ENCODE data around the gene AFF2. TPM values are rescaled to one million over a fixed set of nuclear protein-coding genes. Genes with fewer than 3 reads are reported as not detected.

Gene AFF2
- polyA plus RNA-seq, 1 of the 3 experiments (the other 2 are of a cell fraction), result not detected

DNA sequence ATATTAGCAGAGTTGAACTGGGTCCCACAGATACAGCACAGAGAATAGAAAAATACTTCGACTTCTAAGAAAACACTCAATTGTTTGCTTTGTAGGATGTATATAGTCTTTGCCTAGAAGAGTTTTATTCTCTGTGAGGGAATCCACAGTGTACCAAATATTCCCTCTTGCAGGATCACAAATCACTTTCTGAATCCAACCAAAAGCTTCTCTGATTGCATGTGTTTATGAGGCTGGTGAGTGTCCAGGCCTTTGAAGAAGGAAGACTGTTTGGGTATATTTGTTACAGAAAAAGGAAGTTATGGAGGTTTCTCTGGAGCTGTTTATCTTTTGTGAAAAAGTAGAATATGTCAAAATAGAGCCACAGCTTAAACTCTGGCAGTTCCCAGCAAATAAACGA is 423.2 kb downstream of the AFF2 start:
- POLR2A ChIA-PET, result no interaction called here
- Histone ChIP-seq H3K9ac (no peak overlapping the region), H4K20me1 (ENCODE audit: insufficient read depth) (no peaks in the 10 kb centered on the region), H3K27me3 (ENCODE audit: insufficient read depth) (no peaks in the 10 kb centered on the region), H3K4me1 (ENCODE audit: control insufficient read depth in 1 of 2, insufficient read depth in 2 of 2, low read depth in 1 of 2, low read length in 1 of 2) (no peaks in the 10 kb centered on the region), H3K9me3 (no peaks in the 10 kb centered on the region), H3F3A (replicated peaks; ENCODE audit: insufficient read depth) (no peaks in the 10 kb centered on the region), H3K27ac (ENCODE audit: low read depth in 2 of 2, low read length in 1 of 2) (no peak overlapping the region), H3K9me2 (no peaks in the 10 kb centered on the region), H3K36me3 (replicated peaks in 1 of 2; ENCODE audit: control insufficient read depth in 1 of 2, insufficient read depth in 2 of 2, low read length in 1 of 2) (no peaks in the 10 kb centered on the region), H3K4me2 (no peak overlapping the region), H3K4me3 (ENCODE audit: low read depth in 2 of 2, low read length in 1 of 2) (no peak overlapping the region), H3K79me2 (ENCODE audit: insufficient read depth) (no peaks in the 10 kb centered on the region), H2AFZ (ENCODE audit: low read depth) (no peak overlapping the region)
- CTCF ChIA-PET, result no interaction called here
- 7% methylated on average over 2 of the region's 2 CpGs for WGBS (ENCODE audit: low lambda C conversion rate)
- no peak for DNase-seq
- TF ChIP-seq EZH2phosphoT487 (IDR thresholded peaks at IDR 0.05; ENCODE audit: borderline replicate concordance, low read depth), result no peak
- TF ChIP-seq, protein P1, sequence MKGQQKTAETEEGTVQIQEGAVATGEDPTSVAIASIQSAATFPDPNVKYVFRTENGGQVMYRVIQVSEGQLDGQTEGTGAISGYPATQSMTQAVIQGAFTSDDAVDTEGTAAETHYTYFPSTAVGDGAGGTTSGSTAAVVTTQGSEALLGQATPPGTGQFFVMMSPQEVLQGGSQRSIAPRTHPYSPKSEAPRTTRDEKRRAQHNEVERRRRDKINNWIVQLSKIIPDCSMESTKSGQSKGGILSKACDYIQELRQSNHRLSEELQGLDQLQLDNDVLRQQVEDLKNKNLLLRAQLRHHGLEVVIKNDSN (IDR thresholded peaks at IDR 0.05; ENCODE audit: borderline replicate concordance, low read depth), result no peak
- no peak for TF ChIP-seq NFIC (IDR thresholded peaks at IDR 0.05; ENCODE audit: borderline replicate concordance)
- TF ChIP-seq FOSL2 (IDR thresholded peaks at IDR 0.05; ENCODE audit: borderline replicate concordance, low read depth), result no peak
- no peak for TF ChIP-seq RCOR1 (IDR thresholded peaks at IDR 0.05; ENCODE audit: low read length)
- no peak for TF ChIP-seq MEF2A (IDR thresholded peaks at IDR 0.05; ENCODE audit: borderline replicate concordance, low read depth)
- no peak for TF ChIP-seq YY1 (IDR thresholded peaks at IDR 0.05; ENCODE audit: low read depth)
- TF ChIP-seq, protein P2, sequence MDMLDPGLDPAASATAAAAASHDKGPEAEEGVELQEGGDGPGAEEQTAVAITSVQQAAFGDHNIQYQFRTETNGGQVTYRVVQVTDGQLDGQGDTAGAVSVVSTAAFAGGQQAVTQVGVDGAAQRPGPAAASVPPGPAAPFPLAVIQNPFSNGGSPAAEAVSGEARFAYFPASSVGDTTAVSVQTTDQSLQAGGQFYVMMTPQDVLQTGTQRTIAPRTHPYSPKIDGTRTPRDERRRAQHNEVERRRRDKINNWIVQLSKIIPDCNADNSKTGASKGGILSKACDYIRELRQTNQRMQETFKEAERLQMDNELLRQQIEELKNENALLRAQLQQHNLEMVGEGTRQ (IDR thresholded peaks at IDR 0.05; ENCODE audit: borderline replicate concordance, low read depth, low read length), result no peak

DNA sequence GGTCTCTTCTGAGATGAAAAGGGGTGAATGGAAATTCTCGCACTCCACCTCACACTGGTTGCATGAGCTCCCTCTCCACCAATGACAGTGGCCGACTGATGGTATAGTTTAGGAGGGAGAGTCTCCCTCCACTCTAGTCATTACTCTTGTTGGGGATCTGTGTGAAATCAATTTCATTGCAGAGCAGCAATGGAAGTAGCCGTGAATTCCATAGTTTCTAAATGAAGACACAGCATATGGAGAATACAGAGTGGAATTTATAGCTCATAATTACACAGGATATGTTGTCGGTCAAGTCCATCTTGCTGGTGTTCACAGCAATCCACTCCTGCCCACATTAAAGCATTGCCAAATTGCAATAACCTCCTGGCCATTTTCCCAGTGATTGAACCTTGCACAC is 426.0 kb downstream of the AFF2 start:
- H3K9me2 ChIP-seq, result no peaks in the 10 kb centered on the region
- no peaks in the 10 kb centered on the region for H3K9me3 ChIP-seq
- no peaks in the 10 kb centered on the region for H3K27me3 ChIP-seq (ENCODE audit: insufficient read depth)
- ChIA-PET POLR2A (no interaction called here), CTCF (no interaction called here)
- no peaks in the 10 kb centered on the region for H3K36me3 ChIP-seq (replicated peaks in 1 of 2; ENCODE audit: control insufficient read depth in 1 of 2, insufficient read depth in 2 of 2, low read length in 1 of 2)
- no peak overlapping the region for H2AFZ ChIP-seq (ENCODE audit: low read depth)
- no peaks in the 10 kb centered on the region for H3F3A ChIP-seq (replicated peaks; ENCODE audit: insufficient read depth)
- H3K4me1 ChIP-seq (ENCODE audit: control insufficient read depth in 1 of 2, insufficient read depth in 2 of 2, low read depth in 1 of 2, low read length in 1 of 2), result no peaks in the 10 kb centered on the region
- H3K79me2 ChIP-seq (ENCODE audit: insufficient read depth), result no peaks in the 10 kb centered on the region
- H3K27ac ChIP-seq (ENCODE audit: low read depth in 2 of 2, low read length in 1 of 2), result no peak overlapping the region
- DNase-seq, result no peak
- H3K4me3 ChIP-seq (ENCODE audit: low read depth in 2 of 2, low read length in 1 of 2), result no peak overlapping the region
- H3K9ac ChIP-seq, result no peak overlapping the region
- WGBS (ENCODE audit: low lambda C conversion rate), result 3% methylated on average over 4 of the region's 4 CpGs
- no peak overlapping the region for H3K4me2 ChIP-seq
- no peaks in the 10 kb centered on the region for H4K20me1 ChIP-seq (ENCODE audit: insufficient read depth)
- TF ChIP-seq, protein P3, sequence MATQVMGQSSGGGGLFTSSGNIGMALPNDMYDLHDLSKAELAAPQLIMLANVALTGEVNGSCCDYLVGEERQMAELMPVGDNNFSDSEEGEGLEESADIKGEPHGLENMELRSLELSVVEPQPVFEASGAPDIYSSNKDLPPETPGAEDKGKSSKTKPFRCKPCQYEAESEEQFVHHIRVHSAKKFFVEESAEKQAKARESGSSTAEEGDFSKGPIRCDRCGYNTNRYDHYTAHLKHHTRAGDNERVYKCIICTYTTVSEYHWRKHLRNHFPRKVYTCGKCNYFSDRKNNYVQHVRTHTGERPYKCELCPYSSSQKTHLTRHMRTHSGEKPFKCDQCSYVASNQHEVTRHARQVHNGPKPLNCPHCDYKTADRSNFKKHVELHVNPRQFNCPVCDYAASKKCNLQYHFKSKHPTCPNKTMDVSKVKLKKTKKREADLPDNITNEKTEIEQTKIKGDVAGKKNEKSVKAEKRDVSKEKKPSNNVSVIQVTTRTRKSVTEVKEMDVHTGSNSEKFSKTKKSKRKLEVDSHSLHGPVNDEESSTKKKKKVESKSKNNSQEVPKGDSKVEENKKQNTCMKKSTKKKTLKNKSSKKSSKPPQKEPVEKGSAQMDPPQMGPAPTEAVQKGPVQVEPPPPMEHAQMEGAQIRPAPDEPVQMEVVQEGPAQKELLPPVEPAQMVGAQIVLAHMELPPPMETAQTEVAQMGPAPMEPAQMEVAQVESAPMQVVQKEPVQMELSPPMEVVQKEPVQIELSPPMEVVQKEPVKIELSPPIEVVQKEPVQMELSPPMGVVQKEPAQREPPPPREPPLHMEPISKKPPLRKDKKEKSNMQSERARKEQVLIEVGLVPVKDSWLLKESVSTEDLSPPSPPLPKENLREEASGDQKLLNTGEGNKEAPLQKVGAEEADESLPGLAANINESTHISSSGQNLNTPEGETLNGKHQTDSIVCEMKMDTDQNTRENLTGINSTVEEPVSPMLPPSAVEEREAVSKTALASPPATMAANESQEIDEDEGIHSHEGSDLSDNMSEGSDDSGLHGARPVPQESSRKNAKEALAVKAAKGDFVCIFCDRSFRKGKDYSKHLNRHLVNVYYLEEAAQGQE (IDR thresholded peaks at IDR 0.05; ENCODE audit: low read depth, low read length), result no peak
- no peak for TF ChIP-seq TEAD4 (IDR thresholded peaks at IDR 0.05; ENCODE audit: borderline replicate concordance, insufficient read depth)
- TF ChIP-seq YY1 (IDR thresholded peaks at IDR 0.05; ENCODE audit: low read depth), result no peak
- TF ChIP-seq, protein P1 (IDR thresholded peaks at IDR 0.05; ENCODE audit: borderline replicate concordance, low read depth), result no peak
- TF ChIP-seq, protein P4, sequence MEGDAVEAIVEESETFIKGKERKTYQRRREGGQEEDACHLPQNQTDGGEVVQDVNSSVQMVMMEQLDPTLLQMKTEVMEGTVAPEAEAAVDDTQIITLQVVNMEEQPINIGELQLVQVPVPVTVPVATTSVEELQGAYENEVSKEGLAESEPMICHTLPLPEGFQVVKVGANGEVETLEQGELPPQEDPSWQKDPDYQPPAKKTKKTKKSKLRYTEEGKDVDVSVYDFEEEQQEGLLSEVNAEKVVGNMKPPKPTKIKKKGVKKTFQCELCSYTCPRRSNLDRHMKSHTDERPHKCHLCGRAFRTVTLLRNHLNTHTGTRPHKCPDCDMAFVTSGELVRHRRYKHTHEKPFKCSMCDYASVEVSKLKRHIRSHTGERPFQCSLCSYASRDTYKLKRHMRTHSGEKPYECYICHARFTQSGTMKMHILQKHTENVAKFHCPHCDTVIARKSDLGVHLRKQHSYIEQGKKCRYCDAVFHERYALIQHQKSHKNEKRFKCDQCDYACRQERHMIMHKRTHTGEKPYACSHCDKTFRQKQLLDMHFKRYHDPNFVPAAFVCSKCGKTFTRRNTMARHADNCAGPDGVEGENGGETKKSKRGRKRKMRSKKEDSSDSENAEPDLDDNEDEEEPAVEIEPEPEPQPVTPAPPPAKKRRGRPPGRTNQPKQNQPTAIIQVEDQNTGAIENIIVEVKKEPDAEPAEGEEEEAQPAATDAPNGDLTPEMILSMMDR (IDR thresholded peaks at IDR 0.05), result no peak
- TF ChIP-seq, protein P5, sequence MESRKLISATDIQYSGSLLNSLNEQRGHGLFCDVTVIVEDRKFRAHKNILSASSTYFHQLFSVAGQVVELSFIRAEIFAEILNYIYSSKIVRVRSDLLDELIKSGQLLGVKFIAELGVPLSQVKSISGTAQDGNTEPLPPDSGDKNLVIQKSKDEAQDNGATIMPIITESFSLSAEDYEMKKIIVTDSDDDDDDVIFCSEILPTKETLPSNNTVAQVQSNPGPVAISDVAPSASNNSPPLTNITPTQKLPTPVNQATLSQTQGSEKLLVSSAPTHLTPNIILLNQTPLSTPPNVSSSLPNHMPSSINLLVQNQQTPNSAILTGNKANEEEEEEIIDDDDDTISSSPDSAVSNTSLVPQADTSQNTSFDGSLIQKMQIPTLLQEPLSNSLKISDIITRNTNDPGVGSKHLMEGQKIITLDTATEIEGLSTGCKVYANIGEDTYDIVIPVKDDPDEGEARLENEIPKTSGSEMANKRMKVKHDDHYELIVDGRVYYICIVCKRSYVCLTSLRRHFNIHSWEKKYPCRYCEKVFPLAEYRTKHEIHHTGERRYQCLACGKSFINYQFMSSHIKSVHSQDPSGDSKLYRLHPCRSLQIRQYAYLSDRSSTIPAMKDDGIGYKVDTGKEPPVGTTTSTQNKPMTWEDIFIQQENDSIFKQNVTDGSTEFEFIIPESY (IDR thresholded peaks at IDR 0.05; ENCODE audit: borderline replicate concordance, low read depth), result no peak
- TF ChIP-seq, protein P6, sequence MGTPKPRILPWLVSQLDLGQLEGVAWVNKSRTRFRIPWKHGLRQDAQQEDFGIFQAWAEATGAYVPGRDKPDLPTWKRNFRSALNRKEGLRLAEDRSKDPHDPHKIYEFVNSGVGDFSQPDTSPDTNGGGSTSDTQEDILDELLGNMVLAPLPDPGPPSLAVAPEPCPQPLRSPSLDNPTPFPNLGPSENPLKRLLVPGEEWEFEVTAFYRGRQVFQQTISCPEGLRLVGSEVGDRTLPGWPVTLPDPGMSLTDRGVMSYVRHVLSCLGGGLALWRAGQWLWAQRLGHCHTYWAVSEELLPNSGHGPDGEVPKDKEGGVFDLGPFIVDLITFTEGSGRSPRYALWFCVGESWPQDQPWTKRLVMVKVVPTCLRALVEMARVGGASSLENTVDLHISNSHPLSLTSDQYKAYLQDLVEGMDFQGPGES (IDR thresholded peaks at IDR 0.05; ENCODE audit: low read depth, low read length), result no peak
- TF ChIP-seq JUND (IDR thresholded peaks at IDR 0.05), result no peak
- no peak for TF ChIP-seq MXI1 (IDR thresholded peaks at IDR 0.05; ENCODE audit: low read depth, low read length)
- no peak for TF ChIP-seq MEF2A (IDR thresholded peaks at IDR 0.05; ENCODE audit: borderline replicate concordance, low read depth)

All from SK-N-SH (cell line).